NCI-H774 (cell line): ENCODE data around the gene FRMPD4.

Experiments
- DNase-seq: peaks from one replicate; lab custom pipeline; 2025; lab: John Stamatoyannopoulos, UW

Gene FRMPD4

DNA sequence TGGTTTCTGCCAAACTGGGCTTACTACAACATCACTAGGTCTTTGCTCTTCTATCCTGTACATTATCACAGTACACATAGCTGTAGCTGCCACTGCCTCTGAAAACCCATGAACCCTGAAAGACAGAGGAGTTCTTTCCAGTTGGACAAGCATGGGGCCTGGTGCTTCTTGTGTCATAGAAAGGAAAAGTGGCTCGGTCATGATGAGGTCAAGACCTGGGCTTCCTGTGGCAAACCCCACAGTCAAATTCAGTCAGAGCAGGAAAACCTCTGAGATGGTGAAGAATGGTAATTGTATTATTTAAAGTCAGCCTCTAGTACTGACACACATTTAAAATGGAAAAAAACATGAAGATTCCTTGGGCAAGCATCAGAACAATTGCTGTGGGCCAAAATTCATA lies 519.6 kb downstream of the FRMPD4 start:
- DNase-seq = no peak

DNA sequence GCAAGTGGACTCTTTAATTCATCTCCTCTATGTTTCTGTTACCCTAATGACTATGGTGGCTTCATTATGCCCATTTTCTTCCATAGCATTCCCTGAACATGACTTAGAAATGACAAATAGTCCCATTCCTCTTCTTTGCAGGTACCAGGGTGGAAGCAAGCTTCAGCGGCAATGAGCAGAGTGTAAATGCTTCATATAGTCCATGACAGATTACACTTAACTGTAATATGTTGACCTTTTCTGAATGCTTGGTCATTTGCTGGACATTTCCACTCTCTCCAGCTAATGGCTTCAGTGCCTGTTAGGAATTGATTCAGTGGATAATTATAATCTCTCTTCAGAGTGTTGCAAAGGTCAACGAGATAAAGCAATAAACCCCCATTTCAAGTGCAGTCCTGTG lies 523.2 kb downstream of the FRMPD4 start:
- DNase-seq = no peak

DNA sequence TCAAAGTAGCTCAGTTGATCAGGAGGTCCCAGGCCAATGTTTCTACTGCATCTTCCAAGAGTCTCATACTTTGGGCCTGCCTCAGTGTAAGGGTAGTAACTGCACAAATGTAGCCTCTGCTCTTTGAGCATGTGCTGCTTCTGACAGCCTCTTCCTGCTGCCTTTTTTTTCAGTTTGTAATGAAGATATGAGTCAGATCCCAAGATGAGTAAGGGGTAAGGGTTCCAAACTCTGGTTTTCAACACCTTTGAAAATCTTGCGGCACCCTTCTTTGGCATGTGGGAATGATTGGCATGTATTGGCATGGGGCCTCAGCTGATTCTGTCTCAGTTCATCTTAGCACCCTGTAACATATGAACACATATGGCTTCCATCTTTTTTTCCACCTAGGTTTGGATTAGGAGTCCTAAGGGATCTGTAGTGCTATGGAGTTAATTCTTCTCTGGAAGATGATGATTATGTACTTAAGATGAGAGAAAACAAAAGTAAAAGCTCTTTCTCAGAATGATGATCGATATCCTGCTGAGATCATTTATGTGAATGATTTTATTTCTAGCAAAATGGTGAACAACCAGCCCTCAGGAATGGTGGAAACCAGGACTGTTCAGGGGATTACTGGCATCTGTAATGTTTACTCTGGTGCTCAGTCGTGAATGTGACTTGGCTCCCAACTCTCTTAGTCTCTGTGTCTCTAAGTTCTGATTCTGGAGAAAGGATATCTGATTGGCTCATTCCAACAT lies 534.3 kb downstream of the FRMPD4 start:
- DNase-seq = no peak

DNA sequence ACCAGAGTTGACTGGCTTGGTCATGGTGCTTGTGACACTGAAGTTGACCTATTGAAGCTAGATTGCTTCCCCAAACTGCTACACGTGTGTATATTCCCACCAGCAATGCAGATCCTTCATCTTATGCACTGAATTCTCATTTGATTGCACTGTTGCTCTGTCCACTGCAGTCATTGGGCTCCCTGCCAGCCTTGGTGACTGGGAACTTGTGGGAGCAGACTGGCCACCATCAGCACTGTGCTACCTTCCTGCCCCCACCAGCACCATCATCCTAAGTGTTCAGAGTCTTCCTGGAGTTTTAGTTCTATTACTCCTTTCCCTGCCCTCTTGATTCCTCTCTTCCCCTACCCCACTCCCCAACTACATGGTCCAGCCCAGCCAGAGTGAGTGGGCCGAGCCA lies 535.2 kb downstream of the FRMPD4 start:
- no peak for DNase-seq

DNA sequence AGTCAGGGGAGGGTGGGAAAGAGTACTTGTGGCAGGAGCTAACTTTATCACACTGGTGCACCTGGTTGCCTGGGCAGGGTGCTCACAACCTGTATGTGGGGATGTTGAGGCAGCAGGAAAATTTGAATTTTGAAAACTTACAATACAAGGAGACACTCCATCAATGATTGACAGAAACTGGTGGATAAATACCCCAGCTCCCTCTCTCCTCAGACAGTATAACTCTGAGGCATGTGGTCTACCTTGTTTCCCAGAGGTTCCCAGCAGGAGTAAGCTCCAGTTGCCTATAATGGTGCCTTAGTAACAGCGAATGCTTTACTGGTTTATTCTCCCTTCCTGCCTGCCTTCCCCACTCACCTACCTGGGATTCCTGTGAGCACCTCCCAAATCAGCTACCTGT lies 541.2 kb downstream of the FRMPD4 start:
- no peak for DNase-seq

DNA sequence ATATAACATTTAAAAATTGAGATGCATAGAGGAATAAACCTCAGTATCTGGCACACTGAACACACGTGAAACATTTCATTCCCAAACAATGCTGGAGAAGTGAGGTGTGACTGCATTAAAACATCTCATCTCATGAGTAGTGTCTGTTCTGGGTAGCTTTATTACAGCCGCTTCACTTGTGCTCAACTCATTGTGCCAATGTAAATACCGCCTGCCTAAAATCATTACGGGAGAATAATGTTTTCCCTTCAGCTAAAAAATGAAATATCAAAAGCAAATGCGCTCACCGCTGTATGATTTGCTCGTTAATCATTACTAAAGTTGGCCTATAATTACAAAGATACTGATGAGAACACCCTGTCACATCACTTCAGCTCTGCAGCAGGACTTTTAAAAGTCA lies 542.8 kb downstream of the FRMPD4 start:
- DNase-seq = no peak

DNA sequence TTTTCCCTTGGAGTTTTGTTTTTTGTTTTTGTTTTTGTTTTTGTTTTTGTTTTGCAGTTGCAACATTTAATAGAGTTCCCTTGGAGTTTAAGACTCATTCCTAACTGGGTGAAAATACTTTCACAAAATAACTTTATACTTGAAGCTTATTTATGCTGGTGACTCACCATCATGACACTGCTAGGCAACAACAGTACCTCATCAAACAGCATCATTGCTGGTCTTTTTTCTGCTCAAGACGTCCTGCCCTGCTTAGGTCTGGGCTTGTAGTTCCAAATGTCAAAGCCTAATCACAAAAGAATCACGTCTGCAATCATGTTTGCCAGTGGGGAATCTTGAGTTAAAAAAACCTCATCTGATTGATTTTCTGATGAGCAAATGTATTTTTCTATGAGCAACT lies 547.3 kb downstream of the FRMPD4 start:
- no peak for DNase-seq

DNA sequence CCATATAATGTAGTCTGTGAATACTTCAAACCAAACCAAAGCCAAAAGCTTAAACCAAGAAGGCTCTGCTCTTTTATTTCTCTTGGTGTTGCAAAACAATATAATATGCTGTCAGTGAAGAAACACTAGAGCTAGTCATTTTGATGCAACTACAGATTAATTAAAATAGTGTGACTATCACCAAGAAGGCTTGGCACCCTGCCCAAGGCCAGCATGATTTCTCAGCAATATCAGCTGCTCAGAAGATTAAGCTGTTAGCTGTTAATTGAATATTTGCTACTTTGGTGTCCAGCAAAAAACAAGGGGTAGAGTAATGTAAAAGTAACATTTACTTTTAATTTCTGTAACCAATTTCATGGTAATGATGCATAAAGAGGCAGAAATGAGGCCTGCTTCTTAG lies 548.1 kb downstream of the FRMPD4 start:
- DNase-seq = no peak

DNA sequence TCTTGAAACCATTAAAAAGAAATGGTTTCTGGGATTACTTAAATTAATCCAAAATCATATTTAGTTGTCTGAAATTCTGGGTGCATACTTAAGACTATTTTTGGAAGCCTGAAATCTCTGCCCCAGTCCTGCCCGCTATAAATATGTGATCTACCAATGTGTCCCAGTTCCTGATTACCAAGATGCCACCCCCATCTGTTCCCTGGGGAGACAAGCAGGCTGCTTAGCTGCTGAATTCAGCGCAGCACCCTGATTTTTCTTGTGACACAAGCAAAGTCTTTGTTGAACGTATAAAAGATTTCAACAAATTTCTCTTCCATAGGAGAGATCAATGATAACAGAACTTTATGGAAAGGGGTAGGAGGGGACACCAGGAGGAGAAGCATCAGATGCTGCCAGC lies 552.4 kb downstream of the FRMPD4 start:
- DNase-seq = no peak

DNA sequence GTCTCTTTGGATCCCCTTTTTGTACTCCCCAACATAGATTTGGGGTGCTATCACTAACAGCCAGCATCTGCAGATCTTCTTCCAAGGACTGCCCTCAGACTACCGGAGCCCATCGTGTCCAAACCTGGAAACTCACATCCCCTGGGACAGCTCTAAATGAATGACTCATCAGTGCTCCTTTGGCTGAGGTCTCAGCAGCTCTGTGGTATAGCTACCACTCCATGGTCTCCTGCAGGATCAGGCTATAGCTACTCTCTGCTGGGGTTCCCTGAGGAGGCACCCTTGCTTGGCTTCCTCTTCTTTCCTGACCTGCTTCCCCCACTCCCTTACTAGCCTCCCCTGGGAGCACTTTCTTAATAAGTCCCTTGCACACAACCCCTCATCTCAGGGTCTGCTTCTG lies 555.5 kb downstream of the FRMPD4 start:
- DNase-seq = no peak

DNA sequence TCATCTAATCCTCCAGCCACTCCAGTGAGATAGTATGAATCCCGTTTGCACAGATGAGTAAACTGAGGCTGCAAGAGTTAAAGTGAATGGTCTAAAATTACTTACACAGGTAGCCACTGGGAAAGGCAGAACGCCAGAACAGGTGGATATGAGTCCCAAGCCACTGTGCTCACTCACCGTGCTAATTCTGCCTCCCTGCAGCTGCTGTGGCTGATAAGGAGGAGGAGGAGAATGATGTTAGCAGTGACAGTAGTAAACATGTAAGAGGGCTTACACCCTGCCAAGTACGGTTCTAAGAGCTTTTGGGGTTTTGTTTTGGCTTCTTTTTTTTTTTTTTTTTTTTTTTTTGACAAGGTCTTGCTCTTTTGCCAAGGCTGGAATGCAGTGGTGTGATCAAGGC lies 562.5 kb downstream of the FRMPD4 start:
- no peak for DNase-seq

DNA sequence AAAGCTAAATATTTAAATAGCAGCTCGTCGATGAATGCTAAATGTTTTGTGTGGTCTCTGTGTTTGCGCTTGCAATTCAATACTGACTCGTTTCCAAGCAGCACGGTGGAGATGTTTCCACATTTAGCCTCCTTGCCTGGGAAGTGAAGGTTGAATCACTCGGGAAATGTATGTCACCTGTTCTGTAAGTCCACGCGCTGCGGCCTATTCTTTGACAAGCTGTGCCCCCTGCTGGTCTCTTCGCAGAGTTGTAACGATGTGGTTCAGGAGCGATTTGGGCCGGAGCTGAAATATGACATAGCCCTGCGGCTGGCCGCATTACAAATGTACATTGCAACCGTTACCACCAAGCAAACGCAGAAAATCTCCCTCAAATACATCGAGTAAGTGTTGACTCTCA lies 563.4 kb downstream of the FRMPD4 start:
- peak; percentile 69 for DNase-seq

DNA sequence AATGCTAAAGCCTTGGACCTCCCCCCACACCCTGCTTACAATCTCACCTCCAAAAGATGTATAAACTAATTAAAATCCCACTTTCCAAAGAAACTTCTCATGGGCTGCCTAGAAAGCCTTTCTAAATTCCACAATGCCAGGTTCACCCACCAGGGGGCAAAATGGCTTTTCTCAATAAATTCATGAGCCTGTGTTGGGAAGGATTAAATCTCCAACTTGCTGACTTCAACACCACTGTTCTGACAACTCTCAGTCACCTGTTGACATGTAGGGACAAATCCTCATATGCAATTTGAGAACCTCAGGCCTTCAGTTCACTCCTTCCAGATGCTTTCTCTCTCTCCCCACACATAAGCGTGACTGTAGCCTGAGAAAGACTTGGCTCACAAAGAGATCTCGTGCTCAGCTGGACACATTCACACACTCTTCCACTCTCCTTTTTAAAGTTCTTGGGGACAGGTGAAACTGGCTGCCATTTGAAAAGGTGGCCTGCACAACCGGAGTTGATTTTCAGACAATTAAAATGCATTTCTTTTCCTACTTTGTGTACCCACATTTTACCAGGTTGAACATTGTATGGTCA lies 564.3 kb downstream of the FRMPD4 start:
- DNase-seq = no peak

DNA sequence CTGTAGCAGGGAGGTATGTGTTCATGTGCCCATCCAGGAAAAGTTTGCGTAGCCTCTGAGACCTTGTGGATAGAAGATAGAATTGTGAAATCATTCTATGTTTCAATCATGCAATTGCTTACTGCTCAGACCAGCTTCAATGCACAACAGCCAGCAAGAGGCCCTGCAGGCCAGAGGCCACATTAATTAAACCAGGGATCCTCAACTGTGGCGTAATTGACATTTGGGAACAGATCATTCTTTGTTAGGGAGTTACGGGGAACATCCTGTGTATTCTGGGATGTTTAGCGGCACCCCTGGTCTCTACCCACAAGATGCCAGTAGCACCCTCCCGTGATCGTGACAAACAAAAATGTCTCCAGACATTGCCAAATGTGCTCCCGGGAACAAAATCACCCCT lies 566.4 kb downstream of the FRMPD4 start:
- DNase-seq = no peak

DNA sequence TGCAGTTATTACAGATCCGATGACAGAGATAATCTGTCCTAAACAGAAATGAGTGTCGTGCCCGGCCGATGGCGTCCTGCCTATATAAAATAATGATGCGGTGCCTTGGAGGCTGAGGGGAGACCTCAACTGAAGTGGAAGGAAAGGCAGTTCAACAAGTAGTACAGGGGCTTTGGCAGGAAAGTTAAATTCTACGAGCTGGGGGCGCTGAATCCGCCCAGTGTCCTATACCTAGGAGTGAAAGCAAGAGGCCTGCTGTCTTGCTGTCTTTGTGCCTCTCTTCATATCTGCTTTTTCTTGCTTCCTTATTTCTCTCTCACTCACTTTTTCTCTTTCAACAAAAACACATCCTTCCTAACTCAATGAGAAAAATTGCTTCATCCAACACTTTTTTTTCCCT lies 570.8 kb downstream of the FRMPD4 start:
- no peak for DNase-seq

DNA sequence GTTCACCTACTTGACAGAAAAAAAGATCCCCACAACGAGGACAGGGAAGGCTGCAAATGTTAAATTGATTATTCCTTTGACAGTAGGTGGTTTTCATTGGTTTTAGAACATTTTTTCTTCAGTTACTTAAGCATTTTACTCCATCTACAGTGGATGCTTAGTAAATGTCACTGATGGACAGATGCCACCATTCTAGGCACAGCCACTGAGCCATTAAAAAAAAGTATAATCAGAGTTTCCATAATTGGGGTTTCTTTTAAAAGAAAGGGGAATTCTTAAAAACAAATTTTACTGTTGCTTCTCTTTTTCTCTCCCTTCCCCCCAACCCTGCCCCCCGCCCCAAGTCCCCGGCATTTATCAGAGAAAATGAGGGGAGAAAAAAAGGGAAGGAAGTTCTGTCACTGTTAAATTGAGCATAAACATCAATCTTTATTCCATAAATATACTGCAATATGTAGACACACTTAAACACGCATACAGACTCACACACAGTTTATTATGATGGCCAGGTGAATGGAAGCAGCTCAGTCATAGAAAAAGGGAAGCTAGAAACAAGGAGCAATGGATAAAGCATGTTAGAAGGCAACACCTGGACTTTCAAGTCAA lies 573.3 kb downstream of the FRMPD4 start:
- no peak for DNase-seq

DNA sequence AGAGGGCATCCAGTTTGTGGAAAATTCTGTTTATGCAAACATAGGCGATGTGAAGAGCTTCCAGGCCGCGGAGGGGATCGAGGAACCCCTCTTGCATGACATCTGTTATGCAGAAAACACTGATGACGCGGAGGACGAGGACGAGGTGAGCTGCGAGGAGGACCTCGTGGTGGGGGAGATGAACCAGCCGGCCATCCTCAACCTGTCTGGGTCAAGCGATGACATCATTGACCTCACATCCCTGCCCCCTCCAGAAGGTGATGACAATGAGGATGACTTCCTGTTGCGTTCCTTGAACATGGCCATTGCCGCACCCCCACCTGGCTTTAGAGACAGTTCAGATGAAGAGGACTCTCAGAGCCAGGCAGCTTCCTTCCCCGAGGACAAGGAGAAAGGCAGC lies 578.3 kb downstream of the FRMPD4 start:
- DNase-seq = no peak

DNA sequence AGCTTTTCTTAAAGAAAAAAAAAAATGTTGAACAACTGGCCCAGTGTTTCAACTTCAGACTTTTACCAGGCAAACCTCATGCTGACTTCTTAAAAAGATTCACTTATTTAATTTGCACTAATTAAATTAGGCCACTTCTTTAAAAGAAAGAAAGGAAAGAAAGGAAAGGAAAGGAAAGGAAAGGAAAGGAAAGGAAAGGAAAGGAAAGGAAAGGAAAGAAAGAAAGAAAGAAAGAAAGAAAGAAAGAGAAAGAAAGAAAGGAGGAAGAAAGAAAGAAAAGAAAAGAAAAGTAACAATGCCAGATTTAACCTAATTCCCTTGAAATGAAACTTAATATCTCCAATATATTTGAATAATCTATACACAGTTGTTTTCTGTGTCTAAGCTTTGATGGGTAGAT lies 581.6 kb downstream of the FRMPD4 start:
- no peak for DNase-seq

DNA sequence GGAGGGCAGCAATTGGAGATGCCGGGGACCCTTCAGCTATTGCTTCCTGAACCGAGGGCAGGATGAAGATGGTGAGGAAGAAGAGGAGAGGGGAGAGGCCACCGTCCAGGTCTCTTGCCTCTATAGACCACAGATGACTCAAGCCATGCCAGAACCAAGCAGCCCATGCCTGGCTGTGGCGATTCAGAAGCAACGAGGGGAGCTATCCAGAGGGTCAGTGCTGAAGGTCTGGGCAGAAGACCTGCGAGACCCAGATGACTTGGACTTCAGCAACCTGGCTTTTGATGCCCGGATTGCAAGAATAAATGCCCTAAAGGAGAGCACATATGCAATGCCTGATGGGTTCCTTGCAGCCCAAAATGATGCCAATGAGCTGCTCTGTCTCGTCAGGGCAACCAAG lies 582.8 kb downstream of the FRMPD4 start:
- no peak for DNase-seq

DNA sequence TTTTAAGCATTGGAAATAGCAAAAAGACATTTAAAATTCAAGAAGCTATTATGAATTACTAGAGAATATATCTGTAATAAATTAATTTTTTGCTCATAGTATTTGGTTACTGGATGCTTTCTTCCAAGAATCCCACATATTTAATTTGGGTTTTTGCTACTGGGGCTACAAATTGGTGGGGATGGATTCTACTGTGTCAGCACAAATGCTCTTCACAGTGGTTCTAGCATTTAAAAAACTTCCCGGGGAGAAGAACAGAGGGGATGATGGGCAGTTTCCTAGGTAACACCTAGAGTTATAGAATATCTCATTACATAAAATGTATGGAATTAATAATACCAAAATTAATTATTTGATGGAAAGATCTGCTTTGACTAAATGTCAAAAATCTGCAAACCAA lies 584.0 kb downstream of the FRMPD4 start:
- DNase-seq = no peak

DNA sequence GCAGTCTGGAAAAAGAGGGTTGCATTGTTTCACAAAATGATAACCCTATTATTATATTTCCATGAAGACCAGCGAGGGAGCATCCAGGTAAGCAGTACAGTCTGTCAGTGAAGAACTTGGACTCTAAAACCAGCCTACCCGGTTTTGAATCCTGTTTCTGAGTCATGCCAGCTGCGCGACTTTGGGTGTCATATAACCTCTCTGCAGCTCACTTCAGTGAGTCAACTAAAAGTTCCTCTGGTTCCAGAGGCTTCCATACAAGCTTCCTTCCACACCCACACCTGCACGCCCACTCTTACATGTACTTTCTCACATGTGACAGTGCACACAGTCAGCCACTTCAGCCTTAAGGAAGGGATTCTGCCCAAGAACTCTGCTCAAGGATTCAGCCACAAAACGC lies 603.1 kb downstream of the FRMPD4 start:
- DNase-seq = no peak

DNA sequence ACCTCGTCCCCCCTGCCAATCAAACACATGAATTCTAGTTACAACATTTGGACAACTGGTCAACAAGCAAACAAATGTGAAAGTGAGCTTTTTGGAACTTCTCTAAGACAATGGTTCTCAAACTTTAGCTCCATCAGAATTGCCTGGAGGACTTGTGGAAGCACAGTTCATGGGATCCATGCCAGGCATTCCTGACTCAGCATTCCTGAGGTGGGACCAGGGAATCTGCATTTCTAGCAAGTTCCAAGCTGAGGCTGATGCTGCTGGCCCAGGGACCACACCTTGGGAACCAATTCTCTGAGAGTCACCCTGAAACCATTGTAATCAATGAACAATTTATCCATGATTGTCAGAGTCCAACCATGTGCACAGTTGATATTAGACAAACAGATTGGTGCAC lies 609.2 kb downstream of the FRMPD4 start:
- no peak for DNase-seq

DNA sequence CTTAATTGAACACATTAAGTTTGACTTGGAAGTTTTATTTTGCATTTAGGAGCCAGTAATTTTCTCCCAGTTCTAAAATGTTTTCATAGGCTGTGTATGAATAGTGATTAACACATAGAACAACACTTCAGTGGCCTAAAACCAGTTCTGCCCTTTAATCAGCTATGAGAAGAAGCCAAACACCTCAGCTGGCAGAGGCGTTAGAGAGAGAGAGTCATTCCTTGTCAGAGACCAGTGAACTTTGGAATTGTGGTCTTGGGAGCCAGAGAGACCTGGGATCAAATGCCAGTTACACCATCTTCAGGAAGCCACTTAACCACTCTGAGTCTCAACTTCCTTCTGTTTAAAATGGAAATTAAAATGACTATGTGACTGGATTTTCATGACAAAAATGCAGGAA lies 613.6 kb downstream of the FRMPD4 start:
- DNase-seq = no peak

DNA sequence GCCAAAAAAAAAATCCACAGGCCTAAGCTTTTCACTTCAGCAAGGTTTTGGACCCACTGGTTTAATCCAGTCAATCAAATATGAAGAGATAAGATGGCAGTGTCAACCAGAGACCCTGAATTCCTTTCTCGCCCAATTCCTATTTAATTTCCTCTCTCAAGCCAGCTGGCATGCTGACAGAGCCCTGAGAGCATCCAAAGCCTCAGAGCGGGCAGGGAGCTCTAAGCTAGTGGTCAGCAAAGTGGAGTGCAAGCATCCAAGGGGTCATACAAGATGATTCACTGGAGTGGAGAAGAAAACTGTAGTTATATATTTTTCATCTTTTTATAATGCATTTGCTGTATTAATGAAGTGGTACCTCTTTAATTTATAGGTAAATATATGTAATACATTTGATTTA lies 615.1 kb downstream of the FRMPD4 start:
- DNase-seq = no peak
